ENCODE results near the gene PSMC3IP. TPM values are rescaled to one million over a fixed set of nuclear protein-coding genes. Genes with fewer than 3 reads are reported as not detected.
"Not testable (repeated sequence)": the region's sequence is repeated elsewhere in the genome, so short reads cannot be mapped to it uniquely, and the experiment has no call there.

The PSMC3IP gene
- total and polyA plus RNA-seq, 7 donors, result 0.26 to 13.3 (median 3.3) TPM

DNA sequence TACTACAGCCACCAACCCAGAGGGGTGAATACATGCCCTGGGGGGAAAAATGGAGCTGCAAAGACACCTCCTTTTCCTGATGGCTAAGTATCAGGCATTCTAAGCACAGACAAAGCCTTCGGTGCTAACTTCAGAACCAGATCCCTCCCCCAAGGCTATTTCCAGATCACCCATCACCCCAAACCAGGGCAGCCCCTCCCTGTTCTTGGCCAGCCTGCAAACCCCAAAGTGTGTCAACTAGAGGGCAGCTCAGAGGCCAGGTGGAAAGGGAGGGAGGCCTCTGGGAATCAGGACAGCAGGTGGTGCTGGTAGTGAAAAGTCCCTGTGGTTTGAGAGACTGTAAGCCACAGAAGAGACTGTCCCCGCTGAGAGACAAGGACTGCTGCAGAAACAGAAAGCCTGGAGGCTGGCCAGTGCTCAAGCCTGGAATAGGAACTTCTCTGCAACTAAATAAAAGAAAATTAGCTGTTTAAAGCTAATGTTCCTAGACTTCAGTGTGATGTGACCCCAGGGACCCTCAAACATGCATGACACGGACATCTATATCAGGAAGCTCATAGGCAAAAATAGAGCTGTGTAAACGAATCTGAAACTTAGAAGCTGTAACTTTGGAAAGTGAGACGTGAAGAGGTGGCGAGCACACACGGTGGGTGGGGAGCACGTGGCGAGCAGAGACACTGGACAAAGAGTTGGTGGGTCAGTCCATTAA, 41.1 kb upstream of the PSMC3IP start:
- intact Hi-C loops (cut with DNase I), result loop anchor here in 1 of 2 donors (2.0 kb wide), 2 partner anchors 48 to 56 kb away; no protein-coding TSS in a partner anchor
- TF ChIP-seq, protein P1, sequence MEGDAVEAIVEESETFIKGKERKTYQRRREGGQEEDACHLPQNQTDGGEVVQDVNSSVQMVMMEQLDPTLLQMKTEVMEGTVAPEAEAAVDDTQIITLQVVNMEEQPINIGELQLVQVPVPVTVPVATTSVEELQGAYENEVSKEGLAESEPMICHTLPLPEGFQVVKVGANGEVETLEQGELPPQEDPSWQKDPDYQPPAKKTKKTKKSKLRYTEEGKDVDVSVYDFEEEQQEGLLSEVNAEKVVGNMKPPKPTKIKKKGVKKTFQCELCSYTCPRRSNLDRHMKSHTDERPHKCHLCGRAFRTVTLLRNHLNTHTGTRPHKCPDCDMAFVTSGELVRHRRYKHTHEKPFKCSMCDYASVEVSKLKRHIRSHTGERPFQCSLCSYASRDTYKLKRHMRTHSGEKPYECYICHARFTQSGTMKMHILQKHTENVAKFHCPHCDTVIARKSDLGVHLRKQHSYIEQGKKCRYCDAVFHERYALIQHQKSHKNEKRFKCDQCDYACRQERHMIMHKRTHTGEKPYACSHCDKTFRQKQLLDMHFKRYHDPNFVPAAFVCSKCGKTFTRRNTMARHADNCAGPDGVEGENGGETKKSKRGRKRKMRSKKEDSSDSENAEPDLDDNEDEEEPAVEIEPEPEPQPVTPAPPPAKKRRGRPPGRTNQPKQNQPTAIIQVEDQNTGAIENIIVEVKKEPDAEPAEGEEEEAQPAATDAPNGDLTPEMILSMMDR (IDR thresholded peaks at IDR 0.05), result peak; percentile 18
- peaks cover 0 to 29% of the 10 kb centered on the region in 2 donors for H3K36me3 ChIP-seq (ENCODE audit: insufficient read depth in 1 of 2, low read depth in 1 of 2)
- no peaks in the 10 kb centered on the region for H3K9me3 ChIP-seq
- no peaks in the 10 kb centered on the region for H3K27me3 ChIP-seq (ENCODE audit: insufficient read depth in 3 of 3, low read length in 2 of 3)
- peak overlapping the region; percentile 88 for H3K27ac ChIP-seq
- peaks cover 33% of the 10 kb centered on the region for H3K4me1 ChIP-seq
- ATAC-seq (peak; percentile 97 to 98 (median 98)), DNase-seq (peak; percentile 76 to 91)
- peak overlapping the region; percentile 34 for H3K4me3 ChIP-seq
- WGBS, 3 donors, result 9 to 10% (median 10%) methylated on average over 9 of the region's 9 CpGs

DNA sequence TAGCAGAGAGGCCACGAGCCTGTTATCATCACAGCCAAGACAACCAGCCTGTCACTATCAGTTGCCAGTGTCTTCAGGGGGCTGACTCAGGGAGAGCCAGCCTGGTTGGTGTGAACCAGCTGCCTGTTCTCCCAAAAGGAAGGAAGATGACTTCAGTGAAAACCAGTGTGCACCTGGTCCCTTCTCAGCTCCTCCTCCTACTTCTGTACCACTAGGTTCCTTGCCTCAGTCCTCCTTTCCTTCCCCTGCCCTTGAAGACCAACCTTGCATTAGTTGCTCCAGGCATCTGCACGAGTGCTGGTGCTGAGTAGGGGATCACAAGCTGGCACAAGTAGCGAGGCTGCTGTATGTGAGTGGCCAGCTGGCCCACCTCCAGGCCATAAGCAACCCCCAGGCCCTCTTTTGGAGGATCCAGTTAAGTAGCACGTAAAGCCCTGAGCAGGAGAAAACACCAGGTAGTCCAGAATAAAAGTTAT, 40.5 kb upstream of the PSMC3IP start:
- intact Hi-C loops (cut with DNase I), result loop anchor here in 1 of 2 donors (2.0 kb wide), 2 partner anchors 49 to 57 kb away; no protein-coding TSS in a partner anchor
- peaks cover 0 to 35% of the 10 kb centered on the region in 2 donors for H3K36me3 ChIP-seq (ENCODE audit: insufficient read depth in 1 of 2, low read depth in 1 of 2)
- H3K4me1 ChIP-seq, result peaks cover 33% of the 10 kb centered on the region
- peak overlapping the region; percentile 34 for H3K4me3 ChIP-seq
- peak; percentile 23 to 42 (median 30) for ATAC-seq
- no peak for DNase-seq
- WGBS, 3 donors, result 19 to 30% (median 24%) methylated on average over 4 of the region's 4 CpGs
- no peaks in the 10 kb centered on the region for H3K27me3 ChIP-seq (ENCODE audit: insufficient read depth in 3 of 3, low read length in 2 of 3)
- no peaks in the 10 kb centered on the region for H3K9me3 ChIP-seq
- TF ChIP-seq, protein P1 (IDR thresholded peaks at IDR 0.05), result no peak
- peak overlapping the region; percentile 88 for H3K27ac ChIP-seq

DNA sequence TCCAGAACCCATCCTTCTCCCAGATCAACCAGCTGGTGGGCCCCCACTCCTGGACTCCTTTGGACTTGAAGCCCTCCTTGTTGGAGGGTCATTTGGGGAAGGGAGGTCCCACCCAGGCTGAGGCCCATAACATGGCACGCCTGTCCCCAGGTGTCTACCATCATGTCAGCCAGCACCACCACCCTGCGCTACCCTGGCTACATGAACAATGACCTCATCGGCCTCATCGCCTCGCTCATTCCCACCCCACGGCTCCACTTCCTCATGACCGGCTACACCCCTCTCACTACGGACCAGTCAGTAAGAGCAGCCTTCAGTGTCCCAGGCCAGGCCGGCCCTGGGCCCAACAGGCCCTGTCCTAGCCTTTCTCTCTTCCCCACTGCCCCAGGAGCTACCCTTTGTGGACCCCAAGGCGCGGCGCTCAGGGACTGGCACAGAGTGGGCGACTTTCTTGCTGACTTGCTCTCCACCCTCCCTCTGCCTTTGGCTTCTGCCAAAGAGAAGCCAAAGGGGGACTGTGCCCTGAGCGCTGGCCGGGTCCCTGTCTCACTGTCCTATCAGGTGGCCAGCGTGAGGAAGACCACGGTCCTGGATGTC, 36.3 kb upstream of the PSMC3IP start:
- no peak overlapping the region for H3K4me3 ChIP-seq
- 94 to 97% (median 95%) methylated on average over 17 of the region's 17 CpGs for WGBS, 3 donors
- H3K36me3 ChIP-seq (ENCODE audit: insufficient read depth in 1 of 2, low read depth in 1 of 2), result peaks cover 10 to 52% of the 10 kb centered on the region in 2 donors
- H3K4me1 ChIP-seq, result peaks cover 27% of the 10 kb centered on the region
- intact Hi-C loops (cut with DNase I), result no loop called here
- no peaks in the 10 kb centered on the region for H3K27me3 ChIP-seq (ENCODE audit: insufficient read depth in 3 of 3, low read length in 2 of 3)
- DNase-seq (no peak), ATAC-seq (no peak)
- H3K27ac ChIP-seq, result no peak overlapping the region
- no peaks in the 10 kb centered on the region for H3K9me3 ChIP-seq
- TF ChIP-seq, protein P1 (IDR thresholded peaks at IDR 0.05), result no peak

DNA sequence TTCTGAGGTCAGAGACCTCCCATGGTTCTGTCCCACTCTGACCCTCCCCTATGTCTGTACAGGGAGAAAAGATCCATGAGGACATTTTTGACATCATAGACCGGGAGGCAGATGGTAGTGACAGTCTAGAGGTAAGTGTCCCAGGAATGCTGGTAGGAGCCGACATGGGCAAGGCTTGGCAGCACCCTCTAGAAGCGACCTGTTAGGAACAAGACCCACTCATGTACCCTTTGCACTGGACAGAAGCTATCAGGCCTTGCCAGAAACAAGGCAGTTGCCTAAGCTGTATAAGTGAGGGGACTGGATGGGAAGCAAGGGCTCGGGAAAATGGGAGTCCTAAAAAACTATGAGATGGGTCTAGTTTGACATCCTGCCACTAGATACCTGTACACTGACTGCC, 34.5 kb upstream of the PSMC3IP start:
- H3K9me3 ChIP-seq, result no peaks in the 10 kb centered on the region
- DNase-seq (no peak), ATAC-seq (no peak)
- WGBS, 3 donors, result 88 to 95% (median 90%) methylated on average over 4 of the region's 4 CpGs
- TF ChIP-seq, protein P1 (IDR thresholded peaks at IDR 0.05), result no peak
- intact Hi-C loops (cut with DNase I), result no loop called here
- H3K27ac ChIP-seq, result no peak overlapping the region
- H3K4me1 ChIP-seq, result peaks cover 23% of the 10 kb centered on the region
- no peak overlapping the region for H3K4me3 ChIP-seq
- peaks cover 10 to 52% of the 10 kb centered on the region in 2 donors for H3K36me3 ChIP-seq (ENCODE audit: insufficient read depth in 1 of 2, low read depth in 1 of 2)
- no peaks in the 10 kb centered on the region for H3K27me3 ChIP-seq (ENCODE audit: insufficient read depth in 3 of 3, low read length in 2 of 3)

DNA sequence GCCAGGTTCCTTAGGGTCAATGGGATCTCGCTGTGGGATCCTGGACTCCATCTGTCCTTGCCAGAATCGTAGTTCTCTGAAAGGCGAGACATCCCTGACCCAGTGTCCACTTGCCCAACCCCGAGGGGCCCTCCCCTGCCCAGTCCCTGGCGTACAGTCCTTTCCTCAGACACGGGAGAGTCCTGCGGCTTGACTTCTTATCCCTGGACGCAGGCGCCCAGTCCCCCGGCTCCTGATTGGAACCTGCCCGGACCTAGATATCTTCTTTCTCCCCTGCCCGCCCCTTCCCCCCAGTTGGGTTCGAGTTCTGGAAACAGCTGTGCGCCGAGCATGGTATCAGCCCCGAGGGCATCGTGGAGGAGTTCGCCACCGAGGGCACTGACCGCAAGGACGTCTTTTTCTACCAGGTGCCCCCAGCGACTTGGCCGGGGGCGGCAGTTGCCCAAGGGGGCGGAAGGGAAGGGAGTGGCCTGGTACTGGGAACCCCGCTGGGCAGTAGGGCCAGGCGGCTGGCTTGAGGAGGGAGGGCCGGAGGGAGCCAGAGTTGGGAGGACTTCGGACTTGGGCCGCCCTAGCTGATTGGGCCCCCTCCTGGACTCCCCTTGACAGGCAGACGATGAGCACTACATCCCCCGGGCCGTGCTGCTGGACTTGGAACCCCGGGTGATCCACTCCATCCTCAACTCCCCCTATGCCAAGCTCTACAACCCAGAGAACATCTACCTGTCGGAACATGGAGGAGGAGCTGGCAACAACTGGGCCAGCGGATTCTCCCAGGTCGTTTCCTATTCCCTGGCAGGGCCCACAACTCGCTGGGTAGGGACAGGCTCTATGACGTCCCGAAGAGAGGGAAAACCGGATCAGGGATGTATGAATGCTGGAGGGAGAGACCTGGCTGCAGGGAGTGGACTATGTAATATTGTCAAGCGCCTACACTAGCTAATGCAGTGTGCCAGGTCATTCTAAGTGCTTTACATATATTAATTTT, 32.6 kb upstream of the PSMC3IP start:
- 6 to 11% (median 10%) methylated on average over 34 to 35 of the region's 42 CpGs for WGBS, 3 donors

More for the DNA sequence above, 32.6 kb upstream of the PSMC3IP start:
- peaks cover 10 to 38% of the 10 kb centered on the region in 2 donors for H3K36me3 ChIP-seq (ENCODE audit: insufficient read depth in 1 of 2, low read depth in 1 of 2)
- H3K9me3 ChIP-seq; H3K27me3 ChIP-seq (ENCODE audit: insufficient read depth in 3 of 3, low read length in 2 of 3); intact Hi-C loops (cut with DNase I): not testable (repeated sequence)
- H3K27ac ChIP-seq, result peak overlapping the region; percentile 90
- H3K4me3 ChIP-seq, result peak overlapping the region; percentile 79
- DNase-seq, result peak; percentile 72
- ATAC-seq, result peak; percentile 55 to 62 (median 56)
- peaks cover 35% of the 10 kb centered on the region for H3K4me1 ChIP-seq
